ENCODE results near the gene B4GALNT2.

GRCh38 chr17:49132317-49132698 lies 261 bp upstream of the B4GALNT2 start:
- TF ChIP-seq EGR1 (IDR thresholded peaks at IDR 0.05) (no peak), CEBPB (IDR thresholded peaks at IDR 0.05) (no peak), EP300 (IDR thresholded peaks at IDR 0.05; ENCODE audit: borderline replicate concordance) (no peak), MAX (IDR thresholded peaks at IDR 0.05) (no peak), REST (IDR thresholded peaks at IDR 0.05; ENCODE audit: low read depth) (no peak), NFIC (IDR thresholded peaks at IDR 0.05) (no peak), TAF1 (IDR thresholded peaks at IDR 0.05; ENCODE audit: low read depth) (no peak), USF1 (IDR thresholded peaks at IDR 0.05) (no peak), TCF12 (IDR thresholded peaks at IDR 0.05; ENCODE audit: low read depth) (no peak), RAD21 (IDR thresholded peaks at IDR 0.05; ENCODE audit: low read depth) (no peak)

Measured in Ishikawa (cell line).